Right cardiac atrium (tissue), 5 donors: ENCODE measurements around the gene LAG3. TPM values are rescaled to one million over a fixed set of nuclear protein-coding genes. Genes with fewer than 3 reads are reported as not detected.

Source experiments
- ATAC-seq, 2 donors: fragments of 200-7000 bp; cut with Tn5 transposase; one replicate each; pipeline versions ENCODE4 v1.8.0 to v1.9.1; 2020; ENCODE audit warnings: moderate library complexity in 2 of 2, mild to moderate bottlenecking in 1 of 2
- DNase-seq, 3 donors: peaks; one replicate each; pipeline ENCODE4 v3.0.0-alpha.2; 2020
- H3K27ac ChIP-seq: one replicate; pipeline ENCODE4 v1.5.1; 2013; ENCODE audit warnings: mild to moderate bottlenecking, low read length, control low read depth, moderate library complexity
- H3K27me3 ChIP-seq: one replicate; pipeline ENCODE4 v1.6.1; 2013; ENCODE audit not compliant: control insufficient read depth, insufficient read depth
- H3K4me1 ChIP-seq: one replicate; pipeline ENCODE4 v1.6.1; 2013; ENCODE audit warnings: low read length; ENCODE audit not compliant: control insufficient read depth, insufficient read depth
- H3K4me3 ChIP-seq: one replicate; pipeline ENCODE4 v1.5.1; 2013; ENCODE audit warnings: low read length, control low read depth
- H3K9me3 ChIP-seq: one replicate; pipeline ENCODE4 v1.6.1; 2013; ENCODE audit warnings: low read length; ENCODE audit not compliant: control insufficient read depth
- WGBS: extraction: QIAGEN DNeasy Blood & Tissue Kit; methylation state at CpG from one replicate; pipeline ENCODE4 v1.1.7; 2013; 5-methylcytosine and 5-hydroxymethylcytosine counted together
- intact Hi-C, 4 donors: fragments of 100-400 bp; cut with DNase I; formaldehyde crosslinking; loops; one replicate each; pipeline versions ENCODE4 v1.11.0 to v1.14.0; 2022 to 2023
- polyA plus RNA-seq: library from polyadenylated mRNA; stranded (reverse); fragments of 200-250 nt; gene quantifications from one replicate; pipeline ENCODE4 v1.2.3, GENCODE V29; 2013
- total RNA-seq, 4 donors: library from RNA; stranded (reverse); fragmentation: NEBNext Ultra II Directional; extraction: Animal tissue kit (Norgen Biotek cat#: 25700); gene quantifications; one replicate each; pipeline ENCODE4 v1.2.1, GENCODE V29; 2021
- donor health status: healthy with polysubstance abuse.
- donor health status: DM: no; HTN: yes; CAD: no.
- donor health status: DM: no; HTN: no; CAD: no.
- donor health status: DM: no; HTN: yes; CAD: no; lungs with severe emphysema.
- donor health status: DM: yes; HTN: yes; CAD: no.

LAG3 gene
- total and polyA plus RNA-seq, 5 donors, result 0.28 to 1.1 (median 0.57) TPM

GRCh38 chr12:6753772-6754356 is 18.5 kb upstream of the LAG3 start:
- no peak for DNase-seq
- H3K27ac ChIP-seq, result peak overlapping the region; percentile 45
- intact Hi-C loops, result loop anchor here in 3 of 4 donors (2.0 to 10.0 kb wide), 3 partner anchors 25 to 73 kb away; partner anchors contain the start of genes P3H3 (in 3 of the 3) and GPR162 (in 2 of the 3)
- no peaks in the 10 kb centered on the region for H3K9me3 ChIP-seq
- no peak overlapping the region for H3K4me3 ChIP-seq
- WGBS, result 0% methylated on average over 7 of the region's 7 CpGs
- no peak for ATAC-seq
- no peaks in the 10 kb centered on the region for H3K4me1 ChIP-seq
- H3K27me3 ChIP-seq, result no peaks in the 10 kb centered on the region

- Histone ChIP-seq H3K27ac (no peak overlapping the region), H3K27me3 (no peaks in the 10 kb centered on the region), H3K4me3 (no peak overlapping the region), H3K4me1 (no peaks in the 10 kb centered on the region), H3K9me3 (no peaks in the 10 kb centered on the region)
- intact Hi-C loops, result loop anchor here in 3 of 4 donors (2.0 to 10.0 kb wide), 3 partner anchors 24 to 73 kb away; partner anchors contain the start of genes P3H3 (in 3 of the 3) and GPR162 (in 2 of the 3)
- DNase-seq (no peak), ATAC-seq (no peak)
- 97% methylated on average over 2 of the region's 2 CpGs for WGBS
Measured at GRCh38 chr12:6754411-6754810, 17.9 kb upstream of the LAG3 start.

GRCh38 chr12:6757028-6757690 is 15.2 kb upstream of the LAG3 start:
- DNase-seq, result peak in 1 of 3 donors; percentile 55
- Histone ChIP-seq H3K9me3 (no peaks in the 10 kb centered on the region), H3K27ac (no peak overlapping the region), H3K4me1 (no peaks in the 10 kb centered on the region), H3K27me3 (no peaks in the 10 kb centered on the region), H3K4me3 (no peak overlapping the region)
- ATAC-seq, result no peak
- 67% methylated on average over 8 of the region's 8 CpGs for WGBS
- intact Hi-C loops, result loop anchor here in 2 of 4 donors (10.0 kb wide), 1 partner anchor 68 kb away; the partner anchor contains the start of genes GPR162 (in 2 of the 2) and P3H3 (in 2 of the 2)

- peaks cover 3% of the 10 kb centered on the region for H3K4me1 ChIP-seq
- H3K27ac ChIP-seq, result no peak overlapping the region
- H3K9me3 ChIP-seq, result no peaks in the 10 kb centered on the region
- H3K27me3 ChIP-seq, result no peaks in the 10 kb centered on the region
- no peak for ATAC-seq
- 86% methylated on average over 9 of the region's 9 CpGs for WGBS
- intact Hi-C loops, result loop anchor here in 2 of 4 donors (10.0 kb wide), 1 partner anchor 66 kb away; the partner anchor contains the start of genes GPR162 (in 2 of the 2) and P3H3 (in 2 of the 2)
- H3K4me3 ChIP-seq, result no peak overlapping the region
- no peak for DNase-seq
Measured at GRCh38 chr12:6758506-6759095, 13.7 kb upstream of the LAG3 start.

GRCh38 chr12:6759741-6760140 is 12.6 kb upstream of the LAG3 start:
- no peaks in the 10 kb centered on the region for H3K27me3 ChIP-seq
- H3K4me3 ChIP-seq, result no peak overlapping the region
- intact Hi-C loops, result loop anchor here in 2 of 4 donors (10.0 kb wide), 1 partner anchor 65 kb away; the partner anchor contains the start of genes GPR162 (in 2 of the 2) and P3H3 (in 2 of the 2)
- peaks cover 4% of the 10 kb centered on the region for H3K4me1 ChIP-seq
- H3K9me3 ChIP-seq, result no peaks in the 10 kb centered on the region
- no peak for DNase-seq
- no peak for ATAC-seq
- H3K27ac ChIP-seq, result no peak overlapping the region
- WGBS, result 86% methylated on average over 5 of the region's 5 CpGs

GRCh38 chr12:6763380-6763779 is 8.9 kb upstream of the LAG3 start:
- peak overlapping the region; percentile 82 for H3K27ac ChIP-seq
- H3K27me3 ChIP-seq, result no peaks in the 10 kb centered on the region
- no peaks in the 10 kb centered on the region for H3K9me3 ChIP-seq
- no peak for DNase-seq
- H3K4me3 ChIP-seq, result no peak overlapping the region
- WGBS, result 62% methylated on average over 4 of the region's 4 CpGs
- intact Hi-C loops, result no loop called here
- peaks cover 5% of the 10 kb centered on the region for H3K4me1 ChIP-seq
- ATAC-seq, result no peak

- Histone ChIP-seq H3K4me3 (peak overlapping the region; percentile 16), H3K27ac (peak overlapping the region; percentile 82), H3K4me1 (peaks cover 9% of the 10 kb centered on the region), H3K9me3 (no peaks in the 10 kb centered on the region), H3K27me3 (no peaks in the 10 kb centered on the region)
- intact Hi-C loops, result no loop called here
- ATAC-seq (peak; percentile 92), DNase-seq (peak; percentile 96 to 97 (median 97))
- WGBS, result 2% methylated on average over 16 of the region's 16 CpGs
Measured at GRCh38 chr12:6764011-6764828, 8.1 kb upstream of the LAG3 start.

GRCh38 chr12:6765048-6765633 is 7.2 kb upstream of the LAG3 start:
- ATAC-seq (no peak), DNase-seq (no peak)
- peaks cover 9% of the 10 kb centered on the region for H3K4me1 ChIP-seq
- peak overlapping the region; percentile 93 for H3K27ac ChIP-seq
- H3K9me3 ChIP-seq, result no peaks in the 10 kb centered on the region
- WGBS, result 29% methylated on average over 7 of the region's 7 CpGs
- intact Hi-C loops, result no loop called here
- H3K27me3 ChIP-seq, result no peaks in the 10 kb centered on the region
- peak overlapping the region; percentile 98 for H3K4me3 ChIP-seq

GRCh38 chr12:6765634-6766581 is 6.4 kb upstream of the LAG3 start, which contains the start of gene PTMS:
Gene PTMS (plus strand): TSS chr12:6766363. CDS start chr12:6766706, 343 bp downstream.
- Histone ChIP-seq H3K27ac (peak within 1 kb of the TSS; percentile 93), H3K9me3 (no peaks in the 10 kb centered on the region), H3K4me3 (peak within 1 kb of the TSS; percentile 98), H3K4me1 (peaks cover 9% of the 10 kb centered on the region), H3K27me3 (no peaks in the 10 kb centered on the region)
- ATAC-seq (peak; percentile 53 to 62), DNase-seq (peak; percentile 91 to 94 (median 94))
- intact Hi-C loops, result no loop called here
- 3% methylated on average over 63 of the region's 63 CpGs for WGBS
